K562 (cell line): ENCODE results near the gene PLD5.

Source experiments
- ATF2 ChIP-seq: sonication (generic); formaldehyde crosslinking; IDR thresholded peaks from 2 replicates; pipeline ENCODE4 v1.8.1; 2022; ENCODE audit warnings: missing genetic modification reagents
- CHD2 ChIP-seq: IDR thresholded peaks from 2 replicates; pipeline ENCODE4 v1.6.1; 2011; ENCODE audit warnings: low read depth, low read length
- CTCF ChIP-seq, 3 experiments: IDR thresholded peaks in 2 of 3; conservative IDR thresholded peaks in 1 of 3; 2 replicates each; pipeline ENCODE4 v1.5.1; 2011 to 2012; ENCODE audit warnings: low read length in 3 of 3, mild to moderate bottlenecking in 3 of 3, control low read depth in 2 of 3, improper control_type of control experiment in 1 of 3, inconsistent platforms in 1 of 3, low read depth in 1 of 3, mixed read lengths in 1 of 3, moderate library complexity in 1 of 3; ENCODE audit not compliant: insufficient read depth in 2 of 3
- EZH2 ChIP-seq: IDR thresholded peaks from 2 replicates; pipeline ENCODE4 v1.6.1; 2012; ENCODE audit warnings: low read depth, mild to moderate bottlenecking, inconsistent platforms, low read length, borderline replicate concordance
- HCFC1 ChIP-seq: IDR thresholded peaks from 2 replicates; pipeline ENCODE4 v1.6.1; 2012; ENCODE audit warnings: low read depth, low read length, improper control_type of control experiment
- MAZ ChIP-seq, 2 experiments: fragments of 450-650 bp in 1 of 2; sonication (generic) in 1 of 2; formaldehyde crosslinking; IDR thresholded peaks in 1 of 2; conservative IDR thresholded peaks in 1 of 2; 2 replicates each; pipeline versions ENCODE4 v1.4.0 to v1.5.0; 2020; ENCODE audit warnings: mild to moderate bottlenecking in 1 of 2, missing genetic modification reagents in 1 of 2
- RBFOX2 ChIP-seq: fragments of 200-400 bp; formaldehyde crosslinking; IDR thresholded peaks from 2 replicates; pipeline ENCODE4 v1.6.1; 2017; ENCODE audit warnings: low read depth, mild to moderate bottlenecking, low read length, moderate library complexity
- RCOR1 ChIP-seq, 2 experiments: IDR thresholded peaks; 2 replicates each; pipeline ENCODE4 v1.6.1; 2012; ENCODE audit warnings: low read depth in 2 of 2, low read length in 2 of 2, borderline replicate concordance in 1 of 2, improper control_type of control experiment in 1 of 2
- ZNF316 ChIP-seq: fragments of 450-650 bp; IDR thresholded peaks from 2 replicates; pipeline ENCODE4 v1.6.1; 2016

- TF ChIP-seq RBFOX2, result no peak
- TF ChIP-seq CHD2, result no peak
- TF ChIP-seq RCOR1 (IDR thresholded peaks at IDR 0.05; ENCODE audit: borderline replicate concordance in 1 of 2, low read depth in 2 of 2, low read length in 2 of 2), result no peak
- TF ChIP-seq ZNF316, result no peak
- no peak for TF ChIP-seq MAZ (CRISPR knock-in tag; conservative IDR thresholded peaks at IDR 0.05 in 1 of 2, IDR thresholded peaks at IDR 0.05 in 1 of 2)
- no peak for TF ChIP-seq ATF2 (CRISPR knock-in tag)
- TF ChIP-seq HCFC1, result no peak
- no peak for TF ChIP-seq CTCF (IDR thresholded peaks at IDR 0.05 in 2 of 3, conservative IDR thresholded peaks at IDR 0.05 in 1 of 3; ENCODE audit: insufficient read depth in 2 of 3, low read depth in 1 of 3, low read length in 3 of 3)
- no peak for TF ChIP-seq EZH2
These were observed 53.7 kb downstream of the PLD5 start for GRCh38 chr1:242470774-242471173.
